HS-27A (cell line): ENCODE data around the gene NMRAL1.

Source experiments
- DNase-seq: peaks from one replicate; pipeline ENCODE4 v3.0.0-alpha.2; 2012; ENCODE audit warnings: low read depth, missing footprints

NMRAL1 gene

DNA sequence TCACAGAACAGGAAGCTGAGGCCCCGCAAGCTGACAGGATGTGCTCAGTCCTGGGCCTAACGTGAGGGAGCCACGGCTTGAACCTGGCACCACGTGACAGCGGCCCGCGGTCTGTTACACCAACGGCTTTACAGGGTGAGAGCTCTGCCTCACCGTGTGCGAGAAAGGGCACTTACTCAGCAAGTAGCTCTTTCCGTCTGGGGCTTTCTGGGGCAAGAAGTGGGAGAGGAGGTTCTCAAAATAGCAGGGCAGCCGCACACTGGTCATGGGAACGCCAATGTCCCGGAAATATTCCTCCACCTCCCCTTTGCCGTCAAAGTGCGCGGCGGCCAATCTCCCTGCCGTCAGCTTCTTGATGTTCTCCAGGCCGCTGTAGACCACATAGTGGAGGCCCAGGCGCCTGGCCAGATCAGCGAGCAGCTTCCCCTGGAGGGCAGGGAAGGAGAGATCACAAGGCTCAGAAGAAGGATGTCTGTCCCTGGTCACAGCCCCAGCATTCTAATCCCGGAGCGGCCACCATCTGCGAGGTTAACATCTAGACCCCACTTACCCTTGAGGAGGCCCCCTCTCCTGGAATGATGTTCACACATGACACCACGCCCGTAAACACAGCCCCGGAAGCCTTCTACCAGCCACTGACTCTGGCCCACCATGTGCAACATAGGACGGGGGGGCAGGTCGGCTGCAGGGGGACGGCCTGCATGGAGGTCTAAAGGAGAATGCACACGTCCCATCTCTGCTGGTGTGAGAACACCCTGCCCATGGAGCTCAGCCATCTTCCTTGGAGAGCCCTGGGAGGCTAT, 8.2 kb downstream of the NMRAL1 start:
- no peak for DNase-seq

DNA sequence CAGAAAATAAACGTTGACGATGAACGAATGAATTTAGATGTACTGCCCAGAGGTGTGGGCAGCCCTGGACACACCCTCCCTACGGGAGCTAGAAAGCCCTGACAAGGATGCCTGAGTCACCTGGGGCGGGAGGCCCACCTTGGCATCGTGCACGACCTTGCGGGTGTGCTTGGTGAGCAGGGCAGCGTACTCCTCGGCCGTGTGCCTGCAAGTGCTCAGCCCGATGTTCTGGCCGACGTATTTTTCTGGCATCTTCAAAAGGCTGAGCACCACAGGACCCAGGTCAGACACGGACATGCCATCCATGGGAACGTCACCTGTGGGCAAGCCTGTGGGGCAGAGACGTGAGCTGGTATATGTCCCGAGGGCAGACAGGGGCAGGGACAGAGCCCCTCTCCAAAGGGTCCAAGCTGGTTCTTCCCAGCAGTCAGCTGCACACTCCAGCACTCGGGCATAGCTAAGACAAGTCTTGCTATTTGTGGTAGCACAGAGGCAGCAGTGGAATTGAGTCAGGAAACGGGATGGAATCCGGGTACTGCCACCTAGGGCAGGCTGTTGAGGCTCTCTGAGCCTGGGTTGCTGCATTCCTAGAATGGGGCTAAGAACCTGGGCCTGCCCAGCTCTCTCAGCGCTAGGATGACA, 10.8 kb downstream of the NMRAL1 start:
- no peak for DNase-seq

DNA sequence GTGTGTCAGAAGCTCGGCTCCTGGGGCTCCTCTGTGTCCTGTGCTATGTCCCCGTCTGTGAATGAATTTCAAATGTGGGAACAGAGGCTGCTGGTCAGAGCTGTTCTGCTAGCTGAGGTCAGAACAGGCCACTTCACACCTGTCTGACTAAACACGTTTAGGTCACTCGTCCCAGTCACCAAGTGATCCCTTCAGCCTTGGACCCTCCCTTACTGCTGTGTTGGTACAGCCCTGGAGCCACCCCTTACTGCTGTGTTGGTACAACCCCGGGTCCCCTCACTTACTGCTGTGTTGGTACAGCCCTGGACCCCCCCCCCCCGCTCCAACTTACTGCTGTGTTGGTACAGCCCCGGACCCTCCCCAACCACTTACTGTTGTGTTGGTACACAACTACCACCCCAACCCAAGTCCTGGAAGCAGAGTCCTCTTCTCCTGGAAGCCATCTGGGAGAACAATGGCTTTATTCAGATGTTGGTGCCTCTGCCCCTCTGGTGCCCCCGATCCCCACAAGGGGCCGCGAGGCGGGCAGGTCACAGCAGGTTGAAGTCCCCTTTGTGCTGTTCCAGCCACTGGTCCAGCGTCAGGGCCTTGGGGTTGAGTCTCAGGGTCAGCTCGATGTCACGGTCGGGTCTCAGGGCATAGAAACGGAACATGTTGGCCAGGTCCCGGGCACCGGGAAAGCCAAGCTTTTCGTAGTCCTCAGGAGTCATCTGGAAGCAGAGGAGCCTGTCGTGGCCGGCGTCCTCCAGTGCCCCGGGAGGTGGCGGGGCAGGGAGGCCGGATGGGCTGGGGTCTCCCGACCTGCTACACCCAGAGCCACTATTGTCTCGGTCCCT, 13.0 kb downstream of the NMRAL1 start:
- no peak for DNase-seq

DNA sequence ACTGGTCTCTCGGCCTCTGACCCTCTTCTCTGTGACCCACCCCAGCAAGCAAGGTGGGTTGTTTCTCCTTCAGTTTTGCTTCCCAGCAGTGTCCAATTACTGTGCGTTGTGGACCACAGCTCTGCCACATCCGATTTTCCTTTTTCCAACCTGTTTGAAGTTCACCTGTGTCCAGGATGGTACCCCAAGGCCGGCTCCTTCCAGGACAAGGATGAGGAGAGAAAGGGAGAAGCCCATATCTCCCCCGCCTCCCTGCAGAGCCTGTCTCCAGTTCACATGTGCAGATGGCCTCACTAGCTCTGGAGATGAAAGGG, 13.5 kb downstream of the NMRAL1 start:
- DNase-seq = no peak

DNA sequence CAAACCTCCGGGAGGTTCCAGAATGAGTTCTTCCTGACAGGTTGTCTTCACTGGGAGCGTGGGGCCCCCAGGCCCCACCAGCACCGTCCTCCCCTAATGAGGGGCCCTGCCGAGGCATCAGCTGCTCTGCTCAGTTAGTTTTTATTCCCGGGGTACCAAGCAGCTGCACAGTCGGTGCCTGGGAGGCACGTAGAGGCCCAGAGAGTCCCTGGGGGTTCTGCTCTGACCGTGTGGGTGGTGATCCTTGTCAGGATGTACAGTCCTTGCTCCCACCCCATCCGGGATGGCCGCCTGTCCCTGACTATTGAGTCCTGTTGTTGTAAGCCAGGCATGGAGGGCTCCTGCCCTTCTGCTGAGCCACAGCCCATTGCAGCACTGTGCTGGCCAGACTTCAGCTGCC, 18.5 kb downstream of the NMRAL1 start:
- no peak for DNase-seq

DNA sequence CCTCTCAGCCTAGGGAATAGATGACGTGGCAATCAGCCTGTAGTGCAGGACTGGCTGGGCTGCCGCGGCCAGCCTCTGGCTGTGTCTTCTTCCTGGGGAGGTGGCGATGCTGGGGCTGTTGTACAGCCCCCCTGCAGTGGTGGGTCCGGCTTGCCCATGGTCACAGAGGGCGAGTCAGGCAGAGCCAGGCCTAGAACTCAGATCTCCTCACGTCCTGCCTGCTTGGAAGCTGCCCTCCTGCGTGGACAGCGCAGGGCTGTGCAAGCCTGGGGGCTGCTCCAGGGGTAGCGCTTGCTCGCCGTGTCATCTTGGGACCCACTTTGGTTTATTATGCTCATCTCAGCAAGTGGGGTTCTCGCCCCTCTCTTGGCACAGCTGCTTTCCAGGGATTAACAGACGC, 19.3 kb downstream of the NMRAL1 start:
- no peak for DNase-seq

DNA sequence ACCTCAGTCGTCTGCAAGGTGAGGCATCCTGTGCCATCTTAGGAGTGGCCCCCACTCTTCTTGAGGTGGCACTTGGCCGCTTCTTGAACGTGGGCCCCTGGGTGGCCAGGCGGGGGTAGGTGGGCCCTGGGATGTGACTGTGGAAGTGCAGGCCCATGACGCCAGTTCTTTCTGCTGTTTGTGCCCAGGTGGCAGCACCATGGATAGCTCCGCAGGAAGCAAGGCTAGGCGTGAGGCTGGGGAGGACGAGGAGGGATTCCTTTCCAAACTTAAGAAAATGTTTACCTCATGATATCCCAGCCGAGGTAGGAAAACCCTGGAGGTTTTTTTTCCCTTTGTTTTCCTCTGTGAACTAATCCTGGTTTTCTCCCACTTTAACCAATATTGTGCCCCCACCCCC, 19.8 kb downstream of the NMRAL1 start:
- DNase-seq = no peak

DNA sequence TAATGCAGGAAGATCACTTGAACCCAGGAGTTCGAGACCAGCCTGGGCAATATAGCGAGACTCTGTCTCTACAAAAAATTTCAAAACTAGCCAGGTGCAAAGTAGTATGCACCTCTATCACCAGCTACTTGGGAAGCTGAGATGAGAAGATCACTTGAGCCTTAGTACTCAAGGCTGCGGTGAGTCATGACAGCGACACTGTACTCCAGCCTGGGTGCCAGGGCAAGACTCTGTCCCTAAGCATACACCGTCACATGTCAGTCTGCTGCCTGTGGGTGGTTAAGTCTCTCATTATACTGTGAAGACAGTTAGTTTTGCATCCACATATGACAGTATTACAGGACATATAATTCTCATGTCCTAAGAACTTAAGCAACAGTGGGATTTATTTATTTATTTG, 21.8 kb downstream of the NMRAL1 start:
- no peak for DNase-seq

DNA sequence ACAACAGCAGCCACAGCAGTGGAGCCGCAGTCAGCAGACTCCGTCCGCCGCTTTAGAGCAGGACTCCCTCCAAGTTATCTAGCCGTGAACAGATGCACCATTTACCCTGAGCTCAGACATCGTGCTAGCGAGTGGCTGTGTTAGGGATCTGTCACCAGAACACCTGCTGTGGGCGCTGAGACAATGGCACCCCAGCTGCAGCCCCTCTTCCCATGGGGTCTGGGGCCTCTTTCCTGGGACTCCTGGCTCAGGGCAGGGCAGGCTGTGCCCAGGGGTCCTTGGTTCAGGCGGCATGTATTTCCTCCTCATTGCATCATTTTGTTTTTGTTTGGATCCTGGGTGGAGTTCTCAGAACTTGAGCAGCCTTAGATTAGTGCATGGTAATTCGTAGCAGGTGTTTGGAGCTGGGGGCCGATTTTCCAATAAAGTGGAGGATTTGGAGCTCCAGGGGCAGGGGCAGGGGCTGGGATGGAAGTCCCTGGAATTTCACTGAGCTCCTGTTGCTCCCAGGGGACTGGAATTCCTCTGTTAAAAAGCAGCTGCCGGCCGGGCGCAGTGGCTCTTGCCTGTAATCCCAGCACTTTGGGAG, 23.4 kb downstream of the NMRAL1 start:
- DNase-seq = no peak

DNA sequence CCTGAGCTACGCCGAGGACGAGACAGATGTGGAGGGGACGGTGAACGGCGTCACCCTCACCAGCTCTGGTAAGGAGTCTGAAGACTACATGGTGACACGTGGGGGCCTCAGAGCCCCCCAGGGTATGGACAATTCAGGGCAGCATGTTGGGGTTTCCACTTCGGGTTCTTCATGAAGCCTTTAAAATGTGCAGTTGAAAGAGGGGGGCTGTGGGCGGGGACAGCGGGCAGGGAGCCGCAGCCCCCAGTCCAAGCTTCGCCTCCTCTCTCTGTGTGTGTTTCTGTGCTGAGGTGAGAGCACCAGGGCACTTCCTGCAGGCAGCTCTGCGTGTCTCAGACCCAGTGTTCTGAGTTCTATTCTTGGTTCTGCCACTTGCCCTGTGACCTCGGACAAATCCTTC, 24.0 kb downstream of the NMRAL1 start:
- DNase-seq = no peak

DNA sequence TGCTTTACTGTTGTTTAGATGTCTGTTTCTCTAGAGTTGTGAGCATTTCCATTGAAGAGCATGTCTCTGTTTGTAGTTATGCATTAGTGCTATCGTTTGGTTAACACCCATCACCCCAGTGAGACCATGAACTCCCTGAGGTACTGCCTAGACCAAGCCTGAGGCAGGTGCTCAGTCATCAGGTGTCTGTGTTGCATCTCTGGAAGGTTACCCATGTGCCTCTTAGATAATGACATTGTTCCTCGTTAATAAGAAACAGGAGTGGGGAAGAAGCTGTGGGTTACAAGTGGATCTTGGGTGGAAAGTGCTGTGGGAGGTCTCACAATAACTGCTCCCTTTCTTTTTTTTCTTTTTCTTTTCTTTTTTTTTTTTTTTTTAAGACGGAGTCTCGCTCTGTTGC, 30.4 kb downstream of the NMRAL1 start:
- DNase-seq = no peak

DNA sequence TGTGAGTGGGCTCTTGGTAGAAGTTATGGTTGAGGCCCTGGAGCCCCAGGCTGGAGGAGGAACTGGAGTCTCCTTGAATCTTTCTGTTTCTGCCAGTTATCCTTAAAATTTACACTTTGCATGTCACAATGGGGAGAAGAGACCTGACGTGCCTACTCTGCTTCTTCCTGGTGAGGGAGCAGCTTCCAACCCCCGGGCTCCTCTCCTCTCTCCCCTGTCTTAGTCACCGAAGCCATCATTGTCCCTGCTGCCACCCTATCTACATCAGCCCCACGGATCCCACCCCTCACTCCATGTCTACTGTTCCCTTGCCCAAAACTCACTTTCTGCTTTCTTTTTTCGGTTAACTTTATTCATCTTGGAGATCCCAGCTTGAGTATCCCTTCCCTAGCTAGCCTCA, 31.2 kb downstream of the NMRAL1 start:
- no peak for DNase-seq

DNA sequence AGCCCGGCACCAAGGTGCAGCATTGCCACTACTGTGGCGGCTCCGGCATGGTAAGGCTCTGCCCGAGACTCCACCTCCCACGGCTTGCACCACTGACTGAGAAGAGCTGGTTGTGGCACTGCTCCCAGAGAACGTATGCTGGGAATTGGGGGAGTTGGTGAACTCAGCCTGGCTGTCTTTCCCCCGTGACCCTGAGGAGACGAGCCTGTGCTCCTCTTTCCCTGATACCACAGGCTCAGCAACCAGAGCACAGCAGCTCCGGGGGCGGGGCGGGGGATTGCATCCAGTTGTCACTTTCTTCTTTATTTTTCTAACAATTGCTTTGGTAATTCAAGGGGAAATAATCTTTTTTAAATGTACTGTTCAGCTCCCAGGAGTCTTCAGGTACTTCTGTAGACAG, 32.1 kb downstream of the NMRAL1 start:
- no peak for DNase-seq

DNA sequence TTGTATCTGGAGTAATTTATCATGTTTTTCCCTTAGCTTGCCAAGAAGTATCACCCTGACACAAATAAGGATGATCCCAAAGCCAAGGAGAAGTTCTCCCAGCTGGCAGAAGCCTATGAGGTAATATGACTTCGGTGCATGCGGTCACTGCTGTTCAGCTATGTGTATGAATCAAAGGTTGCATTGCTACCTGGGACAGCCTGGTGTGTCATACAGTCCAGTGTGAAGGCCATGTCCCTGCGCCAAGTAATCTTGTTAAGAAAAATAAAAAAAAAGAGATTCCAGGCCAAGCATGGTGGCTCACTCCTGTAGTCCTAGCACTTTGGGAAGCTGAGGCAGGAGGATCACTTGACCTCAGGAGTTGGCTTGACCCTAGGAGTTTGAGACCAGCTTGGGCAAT, 37.1 kb downstream of the NMRAL1 start:
- no peak for DNase-seq

DNA sequence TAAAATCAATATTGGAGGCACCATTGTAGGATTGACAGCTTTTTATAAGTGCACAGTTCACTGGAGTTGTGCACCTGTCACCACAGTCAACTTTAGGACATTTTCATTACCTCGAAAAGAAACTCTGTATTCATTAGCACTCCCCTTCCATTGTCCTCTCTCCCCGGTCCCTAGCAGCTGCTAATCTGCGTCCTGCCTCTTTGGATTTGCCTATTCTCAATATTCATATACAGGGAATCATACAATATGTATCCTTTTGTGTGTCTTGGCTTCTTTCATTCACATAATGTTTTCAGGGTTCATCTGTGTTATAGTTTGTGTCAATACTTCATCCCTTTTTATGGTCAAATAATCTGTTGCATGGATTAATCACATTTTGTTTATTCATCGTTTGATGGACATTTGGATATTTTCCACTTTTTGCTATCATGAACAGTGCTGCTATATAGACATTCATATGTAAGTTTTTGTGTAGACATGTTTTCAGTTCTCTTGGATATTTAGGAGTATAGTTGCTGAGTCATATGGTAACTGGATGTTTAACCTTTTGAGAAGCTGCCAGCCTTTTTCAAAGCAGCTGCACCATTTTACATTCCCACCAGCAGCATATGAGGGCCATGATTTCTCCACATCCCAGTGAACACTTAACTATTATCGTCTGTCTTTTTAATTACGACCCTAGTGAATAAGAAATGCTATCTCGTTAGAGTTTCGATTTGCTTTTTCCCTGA, 38.9 kb downstream of the NMRAL1 start:
- no peak for DNase-seq

DNA sequence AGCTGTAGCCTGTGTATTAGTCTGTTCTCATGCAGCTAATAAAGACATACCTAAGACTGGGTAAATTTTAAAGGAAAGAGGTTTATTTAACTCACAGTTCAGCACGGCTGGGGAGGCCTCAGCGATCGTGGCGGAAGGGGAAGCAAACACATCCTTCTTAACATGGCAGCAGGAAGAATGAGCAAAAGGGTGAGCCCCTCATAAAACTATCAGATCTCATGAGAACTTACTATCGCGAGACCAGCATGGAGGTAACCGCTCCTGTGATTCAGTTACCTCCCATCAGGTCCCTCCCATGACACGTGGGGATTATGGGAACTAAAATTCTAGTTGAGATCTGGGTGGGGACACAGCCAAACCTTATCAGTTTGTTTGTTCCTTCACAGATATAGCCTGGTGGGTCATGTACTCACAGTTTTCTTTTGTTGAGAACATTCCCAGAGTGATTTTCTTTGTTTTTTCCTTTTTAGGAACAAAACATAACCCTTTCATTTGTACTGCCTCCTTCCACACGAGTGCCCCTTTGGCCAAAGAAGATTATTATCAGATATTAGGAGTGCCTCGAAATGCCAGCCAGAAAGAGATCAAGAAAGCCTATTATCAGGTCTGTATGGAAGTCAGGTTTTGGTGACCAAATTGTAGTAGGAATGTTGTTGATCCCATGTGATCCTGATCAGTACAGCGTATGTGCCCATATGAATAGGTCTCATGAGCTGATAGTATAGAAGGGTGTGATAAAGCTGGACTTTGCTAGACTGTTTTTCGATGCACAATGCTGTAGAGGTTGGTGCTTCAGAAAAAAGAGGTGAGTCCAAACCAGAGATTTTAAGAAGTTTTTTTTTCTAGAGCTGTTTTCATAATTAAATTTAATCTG, 40.3 kb downstream of the NMRAL1 start:
- no peak for DNase-seq

DNA sequence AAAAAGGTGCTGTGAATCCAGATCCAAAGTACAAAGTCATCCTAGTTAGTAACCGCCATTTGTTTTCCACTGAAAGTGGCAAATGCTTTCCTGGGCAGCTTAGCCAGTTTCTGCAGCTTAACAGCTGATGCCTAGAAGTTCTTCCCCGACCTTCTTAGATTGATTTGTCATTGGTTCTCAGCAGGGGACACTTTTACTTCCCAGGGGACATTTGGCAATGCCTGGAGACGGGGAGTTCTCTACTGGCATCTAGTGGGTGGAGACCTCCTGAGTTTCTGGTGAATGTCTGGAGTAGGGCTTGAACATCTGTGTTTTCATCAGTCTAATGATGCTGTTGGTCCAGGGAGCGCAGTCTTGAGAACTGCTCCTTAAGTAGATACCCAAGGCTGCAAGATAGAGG, 41.2 kb downstream of the NMRAL1 start:
- no peak for DNase-seq

DNA sequence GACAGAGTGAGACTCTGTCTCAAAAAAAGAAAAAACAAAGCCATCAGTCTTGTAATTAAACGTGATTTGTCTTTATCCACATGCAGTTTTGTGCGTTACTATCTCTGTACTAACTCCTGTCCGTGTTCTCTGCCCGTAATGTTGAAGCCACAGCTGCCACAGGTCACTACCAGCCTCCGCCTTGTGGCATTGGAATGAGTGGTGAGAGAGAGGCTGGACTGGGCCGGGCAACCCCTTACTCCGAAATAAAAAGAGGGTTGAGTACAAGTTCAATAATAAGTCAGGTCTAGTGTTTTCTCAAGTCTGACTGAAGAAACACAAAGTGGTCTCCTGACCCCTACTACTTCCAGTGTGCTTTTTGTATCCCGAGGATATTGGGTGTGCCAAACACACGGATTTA, 43.4 kb downstream of the NMRAL1 start:
- no peak for DNase-seq

DNA sequence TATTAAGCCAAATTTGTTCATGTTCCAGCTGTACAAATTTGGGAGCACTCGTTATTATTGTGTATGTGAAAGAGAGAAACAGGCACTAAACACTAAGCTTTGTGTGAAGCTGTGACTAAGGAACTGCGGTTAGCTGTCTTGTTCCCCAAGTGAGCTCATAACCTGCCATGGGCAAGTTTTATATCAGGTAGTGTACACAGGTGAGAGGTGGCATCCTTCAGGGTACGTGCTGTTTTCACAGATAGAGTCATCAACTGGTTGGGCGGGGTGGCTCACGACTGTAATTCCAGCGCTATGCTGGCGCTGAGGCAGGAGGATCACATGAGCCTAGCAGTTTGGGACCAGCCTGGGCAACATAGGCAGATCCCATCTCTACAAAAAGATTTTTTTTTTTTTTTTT, 45.9 kb downstream of the NMRAL1 start:
- DNase-seq = no peak

DNA sequence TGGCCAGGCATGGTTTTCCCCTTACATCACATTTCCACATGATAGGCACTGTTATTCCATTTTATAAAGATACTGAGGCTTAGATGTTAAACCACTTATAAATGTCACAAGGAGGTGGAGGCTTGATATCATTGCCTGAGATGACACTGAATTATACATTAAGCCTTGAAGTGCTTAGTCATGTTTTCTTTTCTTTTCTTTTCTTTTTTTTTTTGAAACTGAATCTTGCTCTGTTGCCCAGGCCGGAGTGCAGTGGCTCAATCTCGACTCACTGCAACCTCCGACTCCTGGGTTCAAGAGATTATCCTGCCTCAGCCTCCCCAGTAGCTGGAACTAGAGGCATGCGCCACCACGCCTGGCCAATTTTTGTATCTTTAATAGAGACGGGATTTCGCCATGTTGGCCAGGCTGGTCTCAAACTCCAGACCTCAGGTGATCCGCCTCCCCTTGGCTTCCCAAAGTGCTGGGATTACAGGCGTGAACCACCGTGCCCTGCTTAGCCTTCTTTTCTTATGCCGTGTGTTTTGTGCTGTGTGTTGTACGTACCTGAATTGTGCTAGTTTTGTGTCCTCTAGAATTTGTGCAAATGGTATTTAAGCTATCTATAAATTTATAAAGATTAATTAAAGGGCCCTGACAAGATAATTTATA, 47.6 kb downstream of the NMRAL1 start:
- DNase-seq = no peak
